NCI-H146 treated with DMSO at 0.1 percent for 48 hours (cell line): Measurements from ENCODE around the gene CCDC27.
A peak's percentile ranks its signal among the peaks of the same experiment; 100 is the strongest.
"Not testable (repeated sequence)": the region's sequence is repeated elsewhere in the genome, so short reads cannot be mapped to it uniquely, and the experiment has no call there.

Experiments
- DNase-seq: peaks from one replicate; lab custom pipeline; 2025; ENCODE audit not compliant: unreplicated experiment; lab: John Stamatoyannopoulos, UW

Gene CCDC27

GRCh38 chr1:3735027-3735681 is 17.1 kb upstream of the CCDC27 start:
- DNase-seq, result no peak

GRCh38 chr1:3735688-3736087 is 16.6 kb upstream of the CCDC27 start:
- no peak for DNase-seq

DNA sequence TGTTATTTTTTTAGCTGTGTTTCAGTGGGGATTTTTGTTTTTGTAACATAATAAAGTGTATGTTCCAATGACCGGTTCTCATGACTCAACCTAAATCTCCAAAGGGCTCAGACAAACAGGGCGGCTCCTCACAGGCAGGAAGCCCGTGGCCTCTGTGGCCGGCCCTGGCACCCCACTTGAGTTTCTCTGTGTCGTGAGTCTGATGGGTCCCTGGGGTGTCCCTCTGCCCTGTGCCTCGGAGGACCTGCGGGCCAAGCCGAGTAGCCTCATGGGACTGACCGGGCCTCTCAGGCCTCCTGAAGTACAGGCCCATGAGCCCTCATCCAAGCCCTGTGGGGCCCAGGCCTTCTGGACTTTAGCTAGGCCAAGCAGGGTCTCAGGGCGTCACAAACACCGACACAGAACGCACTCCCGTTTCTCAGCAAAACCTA is 16.1 kb upstream of the CCDC27 start:
- DNase-seq, result no peak

- DNase-seq, result no peak
These were observed 15.5 kb upstream of the CCDC27 start for GRCh38 chr1:3736708-3737107.

GRCh38 chr1:3738943-3739342 is 13.3 kb upstream of the CCDC27 start:
- DNase-seq, result no peak

DNA sequence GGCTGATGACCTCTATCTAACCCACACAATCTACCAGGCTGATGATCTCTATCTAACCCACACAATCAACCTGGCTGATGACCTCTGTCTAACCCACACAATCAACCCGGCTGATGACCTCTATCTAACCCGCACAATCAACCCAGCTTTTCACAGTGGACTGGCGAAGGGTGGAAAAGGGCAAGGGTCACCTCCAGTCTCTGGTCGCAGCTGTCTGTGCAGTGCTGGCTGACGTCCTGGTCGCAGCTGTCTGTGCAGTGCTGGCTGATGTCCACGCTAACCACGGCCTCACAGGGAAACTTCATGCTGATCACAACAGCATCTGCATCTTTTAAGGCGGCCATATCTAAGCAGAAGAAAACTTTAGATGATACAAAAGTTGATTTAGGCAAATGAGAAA is 12.2 kb upstream of the CCDC27 start:
- DNase-seq, result no peak

- DNase-seq, result no peak
These were observed 11.5 kb upstream of the CCDC27 start for GRCh38 chr1:3740752-3741151.

DNA sequence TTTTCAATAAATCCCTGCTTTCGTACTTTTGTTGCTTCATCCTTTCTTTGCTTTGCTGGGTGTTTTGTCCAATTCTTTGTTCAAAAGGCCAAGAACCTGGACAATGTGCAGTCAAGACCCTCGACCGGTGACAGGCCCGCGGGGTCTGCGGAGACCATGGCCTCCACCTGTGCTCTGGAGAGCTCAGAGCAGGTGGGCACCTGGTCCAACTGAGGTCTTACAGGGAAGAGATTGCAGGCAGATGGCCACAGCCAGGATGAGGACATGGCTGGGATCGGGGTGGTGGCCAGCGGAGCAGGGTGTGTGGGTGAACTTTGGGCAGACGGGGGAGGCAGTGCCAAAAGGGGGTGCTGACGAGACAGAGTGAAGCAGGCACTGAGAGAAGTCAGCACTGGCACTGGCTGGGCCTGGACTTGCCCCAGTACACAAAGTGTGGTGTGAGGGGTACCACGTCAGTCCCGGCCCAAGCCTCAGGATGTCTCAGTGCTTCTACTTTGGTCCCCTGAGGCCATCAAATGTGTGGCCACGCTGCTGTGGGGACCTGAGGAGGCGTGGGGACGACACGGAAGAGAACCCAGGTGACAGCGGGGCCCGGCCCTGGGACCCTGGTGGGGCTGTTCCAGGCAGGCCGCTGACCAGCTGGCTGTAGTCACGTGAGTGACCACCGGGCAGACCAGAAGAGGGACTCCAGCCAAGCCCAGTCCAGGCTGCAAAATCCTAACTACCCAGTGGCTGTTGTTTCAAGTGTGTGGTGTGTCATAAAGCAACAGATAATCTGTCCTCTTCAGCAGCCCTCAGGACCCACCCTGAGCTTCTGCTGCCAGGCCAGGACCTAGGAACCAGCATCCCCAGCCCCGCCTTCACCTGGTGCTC is 10.4 kb upstream of the CCDC27 start:
- no peak for DNase-seq

DNA sequence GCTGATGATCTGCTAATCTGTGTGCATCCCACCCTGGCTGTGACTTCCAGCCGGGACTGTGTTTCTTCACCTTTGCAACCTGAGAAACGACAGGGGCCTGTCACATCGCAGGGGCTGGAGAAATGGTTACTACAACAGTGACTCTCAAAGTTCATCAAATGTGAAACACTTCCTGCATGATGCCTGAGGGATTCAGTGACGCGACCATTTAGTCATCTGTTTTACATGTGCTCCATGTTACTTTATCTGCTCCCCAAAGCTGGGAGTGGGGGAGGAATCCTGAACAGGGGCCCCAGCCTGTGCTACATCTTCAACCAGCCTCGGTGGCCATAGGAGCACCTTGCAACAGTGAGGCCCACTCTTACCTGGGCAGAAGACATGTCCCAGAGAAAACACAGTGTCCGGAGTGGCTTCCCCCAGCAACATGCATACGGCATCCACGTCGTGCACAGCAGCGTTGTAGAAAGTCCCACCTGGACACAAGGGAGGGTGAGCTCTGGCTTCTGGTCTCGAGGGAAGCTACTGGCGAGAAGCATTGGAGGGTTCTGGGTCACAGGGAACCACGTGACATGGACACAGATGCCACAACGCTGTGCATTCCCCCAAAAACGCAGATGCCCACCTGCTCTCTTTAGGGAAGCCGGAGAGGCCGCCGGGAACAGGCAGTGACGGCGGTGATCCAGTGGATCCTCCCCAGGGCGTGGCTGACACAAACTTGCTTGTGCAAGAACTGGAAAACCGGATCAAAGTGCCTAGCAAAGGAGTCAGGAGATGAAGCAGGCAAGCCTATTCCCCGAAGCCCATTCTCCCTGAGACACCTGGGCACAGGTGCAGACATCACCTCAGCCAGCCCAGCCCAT is 9.6 kb upstream of the CCDC27 start:
- DNase-seq, result no peak

- DNase-seq, result no peak
These were observed 8.8 kb upstream of the CCDC27 start for GRCh38 chr1:3743421-3743820.

- DNase-seq, result no peak
These were observed 8.4 kb upstream of the CCDC27 start for GRCh38 chr1:3743826-3744225.

- DNase-seq, result no peak
These were observed 7.6 kb upstream of the CCDC27 start for GRCh38 chr1:3744646-3745045.

DNA sequence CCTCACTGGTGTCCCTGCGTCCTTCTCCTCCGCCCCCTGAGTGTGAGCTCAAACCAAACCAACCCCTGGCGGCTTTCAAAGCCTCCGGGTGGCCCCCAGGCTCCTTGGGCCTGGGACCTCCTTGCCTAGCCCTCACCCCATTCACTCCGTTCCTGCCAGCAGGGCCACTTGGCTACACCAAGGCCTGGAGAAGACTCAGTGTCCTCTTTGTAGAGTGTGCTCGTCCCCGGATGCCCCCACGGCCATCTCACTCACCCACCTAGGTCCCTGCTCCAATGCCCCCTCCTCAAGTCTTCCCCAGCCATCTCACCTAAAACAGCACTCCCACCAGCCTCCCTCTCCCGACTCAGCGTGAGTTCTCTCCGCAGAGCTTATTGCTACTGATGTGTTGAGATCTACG is 7.2 kb upstream of the CCDC27 start:
- no peak for DNase-seq

- no peak for DNase-seq
These were observed 6.5 kb upstream of the CCDC27 start for GRCh38 chr1:3745590-3746381.

GRCh38 chr1:3746389-3746829 is 5.8 kb upstream of the CCDC27 start:
- DNase-seq, result no peak

GRCh38 chr1:3746830-3747521 is 5.3 kb upstream of the CCDC27 start:
- DNase-seq, result peak; percentile 52

GRCh38 chr1:3747522-3747848 is 4.8 kb upstream of the CCDC27 start:
- DNase-seq, result no peak

GRCh38 chr1:3747903-3748302 is 4.3 kb upstream of the CCDC27 start:
- DNase-seq, result no peak

- DNase-seq, result not testable (repeated sequence)
These were observed 3.8 kb upstream of the CCDC27 start for GRCh38 chr1:3748316-3748900.

- no peak for DNase-seq
These were observed 2.7 kb upstream of the CCDC27 start for GRCh38 chr1:3749512-3749911.
